Calu3 (cell line): Measurements from ENCODE around the gene PDE5A. TPM values are rescaled to one million over a fixed set of nuclear protein-coding genes. Genes with fewer than 3 reads are reported as not detected.

ENCODE experiments used
- BruUV-seq: library from RNA; stranded (reverse); fragments of 400-500 nt; replicated peaks from 2 replicates; lab custom pipeline; 2021; lab: Mats Ljungman, UMichigan
- CTCF ChIA-PET: fragments of 300-600 bp; sonication (Branson Sonifier 250); formaldehyde crosslinking; loops from one replicate; lab custom pipeline; 2022; ENCODE audit warnings: antibody characterized with exemption; lab: Charles Lee
- DNase-seq: peaks from one replicate; pipeline ENCODE4 v3.0.0; 2022
- H3K27ac Mint-ChIP-seq: one replicate; pipeline ENCODE4 v1.8.0; 2022; ENCODE audit warnings: mixed read lengths; ENCODE audit not compliant: unreplicated experiment
- H3K27me3 Mint-ChIP-seq: one replicate; pipeline ENCODE4 v1.8.0; 2022; ENCODE audit warnings: mixed read lengths; ENCODE audit not compliant: unreplicated experiment
- H3K36me3 Mint-ChIP-seq: one replicate; pipeline ENCODE4 v1.8.0; 2022; ENCODE audit warnings: mild to moderate bottlenecking, moderate library complexity, mixed read lengths; ENCODE audit not compliant: insufficient read depth, unreplicated experiment
- H3K4me1 Mint-ChIP-seq: one replicate; pipeline ENCODE4 v1.8.0; 2022; ENCODE audit warnings: mild to moderate bottlenecking, low read depth, mixed read lengths; ENCODE audit not compliant: unreplicated experiment
- H3K4me3 Mint-ChIP-seq: one replicate; pipeline ENCODE4 v1.8.0; 2022; ENCODE audit warnings: mild to moderate bottlenecking, low read depth, moderate library complexity, mixed read lengths; ENCODE audit not compliant: unreplicated experiment
- H3K9me3 Mint-ChIP-seq: one replicate; pipeline ENCODE4 v1.8.0; 2022; ENCODE audit warnings: low read depth, mixed read lengths; ENCODE audit not compliant: unreplicated experiment
- CTCF ChIP-seq: fragments of 200-600 bp; IDR thresholded peaks from one replicate; pipeline ENCODE4 v1.8.0; 2022; ENCODE audit warnings: antibody characterized with exemption; ENCODE audit not compliant: unreplicated experiment
- intact Hi-C: fragments of 100-400 bp; cut with micrococcal nuclease; formaldehyde crosslinking; loops from one replicate; pipeline ENCODE4 v1.10.0; 2022; ENCODE audit not compliant: unreplicated experiment
- total RNA-seq: library from RNA; stranded (reverse); gene quantifications from 2 replicates; pipeline ENCODE4 v1.2.3, GENCODE V29; 2022

Gene PDE5A
- total RNA-seq, 1 experiment from 2014 or later, result 41.9 TPM

- Mint-ChIP-seq H3K9me3 (peaks cover 3% of the 10 kb centered on the region), H3K36me3 (no peaks in the 10 kb centered on the region), H3K27me3 (no peaks in the 10 kb centered on the region), H3K27ac (no peak overlapping the region), H3K4me1 (no peaks in the 10 kb centered on the region), H3K4me3 (no peak overlapping the region)
- TF ChIP-seq CTCF, result no peak
- DNase-seq, result no peak
- intact Hi-C loops, result no loop called here
- BruUV-seq, result no TSS peak
- CTCF ChIA-PET, result no interaction called here
These were observed 25.4 kb upstream of the PDE5A start for GRCh38 chr4:119653990-119654389.

- no peak for TF ChIP-seq CTCF
- peaks cover 3% of the 10 kb centered on the region for H3K9me3 Mint-ChIP-seq
- no peak overlapping the region for H3K27ac Mint-ChIP-seq
- H3K4me1 Mint-ChIP-seq, result no peaks in the 10 kb centered on the region
- no peaks in the 10 kb centered on the region for H3K27me3 Mint-ChIP-seq
- H3K4me3 Mint-ChIP-seq, result no peak overlapping the region
- BruUV-seq, result no TSS peak
- CTCF ChIA-PET, result no interaction called here
- no peak for DNase-seq
- no peaks in the 10 kb centered on the region for H3K36me3 Mint-ChIP-seq
- intact Hi-C loops, result no loop called here
These were observed 24.4 kb upstream of the PDE5A start for GRCh38 chr4:119652998-119653397.

GRCh38 chr4:119648398-119648797 lies 19.8 kb upstream of the PDE5A start:
- CTCF ChIA-PET, result no interaction called here
- no TSS peak for BruUV-seq
- intact Hi-C loops, result no loop called here
- Mint-ChIP-seq H3K36me3 (no peaks in the 10 kb centered on the region), H3K9me3 (peaks cover 3% of the 10 kb centered on the region), H3K4me3 (no peak overlapping the region), H3K4me1 (no peaks in the 10 kb centered on the region), H3K27me3 (no peaks in the 10 kb centered on the region), H3K27ac (no peak overlapping the region)
- TF ChIP-seq CTCF, result no peak
- no peak for DNase-seq

GRCh38 chr4:119647558-119647957 lies 19.0 kb upstream of the PDE5A start:
- H3K9me3 Mint-ChIP-seq, result peaks cover 3% of the 10 kb centered on the region

More at GRCh38 chr4:119647558-119647957, 19.0 kb upstream of the PDE5A start:
- no peak for DNase-seq
- Mint-ChIP-seq H3K4me1 (no peaks in the 10 kb centered on the region), H3K27me3 (no peaks in the 10 kb centered on the region), H3K4me3 (no peak overlapping the region), H3K27ac (no peak overlapping the region), H3K36me3 (no peaks in the 10 kb centered on the region)
- intact Hi-C loops, result no loop called here
- no peak for TF ChIP-seq CTCF
- CTCF ChIA-PET, result no interaction called here
- BruUV-seq, result no TSS peak
